ENCODE measurements around the gene EREG. TPM values are rescaled to one million over a fixed set of nuclear protein-coding genes. Genes with fewer than 3 reads are reported as not detected.

Gene EREG
- polyA plus RNA-seq, 1 donor (not counting 4 experiments of a cell fraction or from before 2014, with no cell fraction given): 38.7 TPM

DNA sequence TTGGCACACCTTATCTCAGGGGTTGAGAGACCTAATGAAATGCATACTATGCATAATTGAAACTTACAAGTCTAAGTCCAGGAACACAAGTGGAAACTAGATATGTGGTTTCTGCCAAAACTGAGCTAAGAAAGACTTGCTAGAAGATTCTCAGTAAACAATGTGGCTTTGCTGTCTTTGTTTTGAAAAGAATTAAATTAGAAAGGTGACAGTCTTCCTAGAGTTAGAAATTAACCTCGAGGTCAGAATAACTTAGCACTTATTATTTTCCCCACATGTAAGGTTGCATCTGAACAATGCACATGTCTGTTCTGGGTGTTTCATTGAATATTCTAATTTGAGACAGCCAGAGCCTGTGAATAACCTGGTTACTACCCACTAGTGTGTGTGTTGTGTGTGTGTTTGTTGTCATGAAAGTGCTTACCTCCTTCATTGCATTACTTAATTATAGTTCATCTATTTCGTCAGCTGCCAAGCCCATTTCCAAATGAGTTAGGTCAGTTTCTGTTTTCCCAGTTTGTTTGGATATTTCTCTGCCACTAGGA is 1.5 kb downstream of the EREG start:
- H3K4me3 ChIP-seq (ENCODE audit: control insufficient read depth in 2 of 3, extremely low read depth in 1 of 3, insufficient read depth in 2 of 3, low read depth in 1 of 3, low read length in 3 of 3): peak overlapping the region; percentile 74 to 93 (median 81)

DNA sequence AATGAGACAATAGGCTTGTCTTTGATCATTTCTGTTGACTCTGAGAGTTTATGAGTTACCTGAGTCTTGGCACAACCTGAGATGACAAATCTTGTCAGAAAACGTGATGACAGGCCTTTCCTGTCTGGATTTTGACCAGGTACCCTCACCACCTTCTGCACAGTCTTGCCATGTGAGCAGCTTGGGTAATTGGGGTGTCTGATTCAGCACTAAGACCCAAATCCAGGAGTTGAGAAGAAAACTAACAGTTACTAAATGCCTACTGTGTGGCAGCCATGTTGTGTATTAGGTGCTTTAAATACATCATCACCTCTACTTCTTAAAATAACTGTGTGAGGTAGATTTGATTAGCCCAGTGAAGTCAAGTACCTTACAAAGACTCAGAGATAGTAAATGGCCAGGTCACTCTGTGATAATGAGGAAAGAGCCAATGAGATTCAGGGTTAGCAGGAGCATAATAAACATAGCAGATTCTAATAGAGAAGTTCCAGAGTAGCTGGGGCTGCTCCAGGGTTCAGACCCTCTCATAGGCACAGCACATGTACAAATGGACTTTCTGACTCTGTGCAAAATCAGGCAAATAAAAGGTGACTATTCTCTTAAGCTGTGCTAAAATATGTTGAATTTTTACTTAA is 2.8 kb downstream of the EREG start:
- H2AFZ ChIP-seq (ENCODE audit: control insufficient read depth, low read length): peak overlapping the region; percentile 60

More for the DNA sequence above, 1.5 kb downstream of the EREG start:
- Histone ChIP-seq H3K9ac (ENCODE audit: control insufficient read depth, extremely low read depth, insufficient read depth, low read length) (peak overlapping the region; percentile 85), H3K79me2 (ENCODE audit: control insufficient read depth, insufficient read depth, low read length) (peaks cover 43% of the 10 kb centered on the region), H3K4me2 (ENCODE audit: control insufficient read depth, extremely low read depth, insufficient read depth, low read depth, low read length) (peak overlapping the region; percentile 77), H3K4me1 (ENCODE audit: control insufficient read depth, extremely low read depth, insufficient read depth, low read length) (peaks cover 43% of the 10 kb centered on the region), H2AFZ (ENCODE audit: control insufficient read depth, low read length) (peak overlapping the region; percentile 47), H3K27ac (ENCODE audit: control insufficient read depth, insufficient read depth, low read length) (peak overlapping the region; percentile 87), H3K27me3 (ENCODE audit: control insufficient read depth, extremely low read depth, insufficient read depth, low read length) (no peaks in the 10 kb centered on the region), H3K9me3 (ENCODE audit: control insufficient read depth, low read depth, low read length) (no peaks in the 10 kb centered on the region), H3K36me3 (ENCODE audit: control insufficient read depth in 2 of 2, extremely low read depth in 1 of 2, insufficient read depth in 2 of 2, low read length in 2 of 2) (peaks cover 2 to 11% of the 10 kb centered on the region in 2 experiments), H3K9me1 (ENCODE audit: control insufficient read depth, extremely low read depth, insufficient read depth, low read length) (peaks cover 2% of the 10 kb centered on the region), H4K20me1 (ENCODE audit: control insufficient read depth, extremely low read depth, insufficient read depth, low read length) (no peaks in the 10 kb centered on the region)
- dilution Hi-C loops (cut with MboI; ENCODE audit: extremely low pct_ligation_motif_present, low sequenced_read_pairs): no loop called here
- peak; percentile 79 for FAIRE-seq
- no peak for DNase-seq (ENCODE audit: low read depth, low spot score)
- TF ChIP-seq, protein P1, sequence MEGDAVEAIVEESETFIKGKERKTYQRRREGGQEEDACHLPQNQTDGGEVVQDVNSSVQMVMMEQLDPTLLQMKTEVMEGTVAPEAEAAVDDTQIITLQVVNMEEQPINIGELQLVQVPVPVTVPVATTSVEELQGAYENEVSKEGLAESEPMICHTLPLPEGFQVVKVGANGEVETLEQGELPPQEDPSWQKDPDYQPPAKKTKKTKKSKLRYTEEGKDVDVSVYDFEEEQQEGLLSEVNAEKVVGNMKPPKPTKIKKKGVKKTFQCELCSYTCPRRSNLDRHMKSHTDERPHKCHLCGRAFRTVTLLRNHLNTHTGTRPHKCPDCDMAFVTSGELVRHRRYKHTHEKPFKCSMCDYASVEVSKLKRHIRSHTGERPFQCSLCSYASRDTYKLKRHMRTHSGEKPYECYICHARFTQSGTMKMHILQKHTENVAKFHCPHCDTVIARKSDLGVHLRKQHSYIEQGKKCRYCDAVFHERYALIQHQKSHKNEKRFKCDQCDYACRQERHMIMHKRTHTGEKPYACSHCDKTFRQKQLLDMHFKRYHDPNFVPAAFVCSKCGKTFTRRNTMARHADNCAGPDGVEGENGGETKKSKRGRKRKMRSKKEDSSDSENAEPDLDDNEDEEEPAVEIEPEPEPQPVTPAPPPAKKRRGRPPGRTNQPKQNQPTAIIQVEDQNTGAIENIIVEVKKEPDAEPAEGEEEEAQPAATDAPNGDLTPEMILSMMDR (optimal IDR thresholded peaks at IDR 0.05 in 1 of 3, IDR thresholded peaks at IDR 0.05 in 1 of 3, conservative IDR thresholded peaks at IDR 0.05 in 1 of 3; ENCODE audit: extremely low read depth in 1 of 3, insufficient read depth in 2 of 3, low read length in 3 of 3): no peak
- no peak for TF ChIP-seq EZH2 (IDR thresholded peaks at IDR 0.05; ENCODE audit: low read length)

More for the DNA sequence above, 2.8 kb downstream of the EREG start:
- no peaks in the 10 kb centered on the region for H4K20me1 ChIP-seq (ENCODE audit: control insufficient read depth, extremely low read depth, insufficient read depth, low read length)
- H3K4me1 ChIP-seq (ENCODE audit: control insufficient read depth, extremely low read depth, insufficient read depth, low read length): peaks cover 41% of the 10 kb centered on the region
- peaks cover 2% of the 10 kb centered on the region for H3K9me1 ChIP-seq (ENCODE audit: control insufficient read depth, extremely low read depth, insufficient read depth, low read length)
- FAIRE-seq (peak; percentile 75), DNase-seq (ENCODE audit: low read depth, low spot score) (no peak)
- TF ChIP-seq, protein P1 (optimal IDR thresholded peaks at IDR 0.05 in 1 of 3, IDR thresholded peaks at IDR 0.05 in 1 of 3, conservative IDR thresholded peaks at IDR 0.05 in 1 of 3; ENCODE audit: extremely low read depth in 1 of 3, insufficient read depth in 2 of 3, low read length in 3 of 3): no peak
- TF ChIP-seq EZH2 (IDR thresholded peaks at IDR 0.05; ENCODE audit: low read length): no peak
- H3K9ac ChIP-seq (ENCODE audit: control insufficient read depth, extremely low read depth, insufficient read depth, low read length): peak overlapping the region; percentile 85
- dilution Hi-C loops (cut with MboI; ENCODE audit: extremely low pct_ligation_motif_present, low sequenced_read_pairs): no loop called here
- peak overlapping the region; percentile 87 for H3K27ac ChIP-seq (ENCODE audit: control insufficient read depth, insufficient read depth, low read length)
- peaks cover 42% of the 10 kb centered on the region for H3K79me2 ChIP-seq (ENCODE audit: control insufficient read depth, insufficient read depth, low read length)
- peak overlapping the region in 2 of 3 experiments; percentile 81 to 93 for H3K4me3 ChIP-seq (ENCODE audit: control insufficient read depth in 2 of 3, extremely low read depth in 1 of 3, insufficient read depth in 2 of 3, low read depth in 1 of 3, low read length in 3 of 3)
- no peaks in the 10 kb centered on the region for H3K27me3 ChIP-seq (ENCODE audit: control insufficient read depth, extremely low read depth, insufficient read depth, low read length)
- H3K9me3 ChIP-seq (ENCODE audit: control insufficient read depth, low read depth, low read length): no peaks in the 10 kb centered on the region
- H3K36me3 ChIP-seq (ENCODE audit: control insufficient read depth in 2 of 2, extremely low read depth in 1 of 2, insufficient read depth in 2 of 2, low read length in 2 of 2): peaks cover 2 to 11% of the 10 kb centered on the region in 2 experiments
- peak overlapping the region; percentile 77 for H3K4me2 ChIP-seq (ENCODE audit: control insufficient read depth, extremely low read depth, insufficient read depth, low read depth, low read length)

Measured in keratinocyte (primary cell).